IPS DF 6.9 (cell line): ENCODE results near the gene USE1.

Experiments used
- DNase-seq: peaks from one replicate; pipeline ENCODE4 v3.0.0-alpha.2; 2013; ENCODE audit warnings: low read depth, low spot score
- H3K27ac ChIP-seq: one replicate; pipeline ENCODE4 v1.5.1; 2013; ENCODE audit warnings: low read length, control low read depth
- H3K27me3 ChIP-seq: 2 replicates; pipeline ENCODE4 v1.6.1; 2013; ENCODE audit warnings: mild to moderate bottlenecking, low read length; ENCODE audit not compliant: control insufficient read depth, insufficient read depth
- H3K36me3 ChIP-seq: 2 replicates; pipeline ENCODE4 v1.6.1; 2013; ENCODE audit warnings: low read length; ENCODE audit not compliant: control insufficient read depth, insufficient read depth
- H3K4me1 ChIP-seq: 2 replicates; pipeline ENCODE4 v1.6.1; 2013; ENCODE audit warnings: low read length; ENCODE audit not compliant: control insufficient read depth, insufficient read depth
- H3K4me3 ChIP-seq: 2 replicates; pipeline ENCODE4 v1.5.1; 2013; ENCODE audit warnings: mild to moderate bottlenecking, low read length
- H3K9me3 ChIP-seq: 2 replicates; pipeline ENCODE4 v1.6.1; 2013; ENCODE audit warnings: low read length, inconsistent platforms; ENCODE audit not compliant: control insufficient read depth, insufficient read depth
- WGBS: extraction: QIAGEN DNeasy Blood & Tissue Kit; methylation state at CpG from one replicate; pipeline ENCODE4 v1.1.7; 2013; ENCODE audit warnings: mixed read lengths, missing lambda C conversion rate; ENCODE audit not compliant: insufficient read length, insufficient coverage; 5-methylcytosine and 5-hydroxymethylcytosine counted together

USE1 gene

GRCh38 chr19:17259934-17260333 lies 44.8 kb downstream of the USE1 start:
- no peak for DNase-seq
- Histone ChIP-seq H3K4me3 (no peak overlapping the region), H3K36me3 (peaks cover 12% of the 10 kb centered on the region), H3K27ac (no peak overlapping the region), H3K4me1 (0 out of 2 replicates have a peak, but pooled peaks cover 2% of the 10 kb centered on the region), H3K9me3 (peaks cover 5% of the 10 kb centered on the region), H3K27me3 (no peaks in the 10 kb centered on the region)
- WGBS, result no CpG with 5 or more reads among the region's 1 CpG

DNA sequence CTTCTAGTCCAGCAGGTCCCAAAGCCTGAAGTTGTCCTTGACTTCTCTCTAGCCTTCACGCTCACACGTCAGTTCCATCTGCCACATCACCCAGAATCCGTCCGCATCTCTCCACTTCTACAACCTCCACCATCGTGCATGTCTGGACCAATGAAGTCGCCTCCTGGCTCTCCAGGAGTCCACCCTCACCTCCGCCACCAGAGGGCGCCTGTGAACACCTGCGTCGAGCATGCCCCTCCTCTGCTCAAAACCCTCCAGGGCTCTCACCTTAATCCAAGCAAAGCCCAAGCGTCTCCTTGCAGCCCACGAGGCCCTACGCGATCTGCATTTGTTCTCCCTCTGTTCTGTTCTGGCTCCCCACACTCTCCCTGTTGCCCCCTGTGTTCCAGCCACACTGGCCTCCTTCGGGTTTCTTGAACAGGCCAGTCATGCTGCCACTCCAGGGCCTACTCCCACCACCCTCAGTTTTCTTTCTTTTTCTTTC lies 45.7 kb downstream of the USE1 start:
- peaks cover 5% of the 10 kb centered on the region for H3K9me3 ChIP-seq
- peak; percentile 88 for DNase-seq
- no peak overlapping the region for H3K27ac ChIP-seq
- H3K4me1 ChIP-seq, result 0 out of 2 replicates have a peak, but pooled peaks cover 2% of the 10 kb centered on the region
- peaks cover 12% of the 10 kb centered on the region for H3K36me3 ChIP-seq
- H3K4me3 ChIP-seq, result no peak overlapping the region
- no peaks in the 10 kb centered on the region for H3K27me3 ChIP-seq
- no CpG with 5 or more reads among the region's 15 CpGs for WGBS

GRCh38 chr19:17262557-17262956 lies 47.4 kb downstream of the USE1 start:
- WGBS, result no CpG with 5 or more reads among the region's 16 CpGs
- peaks cover 12% of the 10 kb centered on the region for H3K36me3 ChIP-seq
- H3K9me3 ChIP-seq, result peaks cover 4% of the 10 kb centered on the region
- H3K27me3 ChIP-seq, result no peaks in the 10 kb centered on the region
- no peak for DNase-seq
- no peak overlapping the region for H3K27ac ChIP-seq
- H3K4me1 ChIP-seq, result 0 out of 2 replicates have a peak, but pooled peaks cover 2% of the 10 kb centered on the region
- H3K4me3 ChIP-seq, result no peak overlapping the region

DNA sequence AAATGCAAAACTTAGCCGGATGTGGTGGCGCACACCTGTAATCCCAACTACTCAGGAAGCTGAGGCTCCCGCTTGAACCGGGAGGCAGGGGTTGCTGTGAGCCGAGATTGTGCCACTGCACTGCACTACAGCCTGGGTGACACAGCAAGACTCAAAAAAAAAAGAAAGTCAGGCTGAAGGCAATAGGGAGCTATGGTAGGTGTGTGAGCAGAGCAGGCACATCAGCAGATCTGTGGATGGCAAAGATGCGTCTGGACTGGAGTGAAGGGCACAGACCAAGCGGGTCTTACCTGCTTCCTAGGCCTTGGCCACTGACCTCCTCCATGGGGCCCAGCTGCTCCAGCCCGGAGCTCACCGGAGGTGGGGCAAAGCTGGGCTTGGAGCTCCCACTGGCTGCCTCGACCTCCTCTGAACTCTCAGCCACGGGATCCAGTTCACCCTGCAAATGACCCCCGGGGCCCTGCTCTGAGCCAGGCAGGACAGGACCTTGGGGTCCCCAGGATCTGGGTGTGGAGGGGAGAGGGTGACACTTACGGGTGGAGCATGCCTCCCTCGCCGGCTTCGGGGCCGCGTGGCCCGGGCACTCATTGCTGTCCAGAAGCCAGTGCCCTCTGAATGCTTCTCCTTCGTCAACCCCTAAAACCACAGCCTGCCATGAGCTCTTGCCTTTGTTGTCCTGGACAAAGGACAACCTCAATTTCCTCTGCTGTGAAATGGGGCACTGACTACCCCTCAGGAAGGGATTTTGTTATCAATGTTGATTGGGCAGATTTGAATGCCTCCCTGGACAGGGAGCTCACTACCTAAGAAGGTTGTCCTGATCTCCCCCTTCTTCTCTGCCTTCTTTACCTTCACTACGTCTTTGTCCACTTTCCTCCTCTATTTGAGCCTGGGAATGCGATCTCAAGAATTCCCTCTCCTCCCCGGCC lies 48.8 kb downstream of the USE1 start:
- no CpG with 5 or more reads among the region's 23 CpGs for WGBS
- Histone ChIP-seq H3K27ac (no peak overlapping the region), H3K4me3 (no peak overlapping the region), H3K9me3 (peaks cover 4% of the 10 kb centered on the region), H3K36me3 (peaks cover 6% of the 10 kb centered on the region; the same call in 1 of the 2 replicates), H3K4me1 (0 out of 2 replicates have a peak, but pooled peaks cover 2% of the 10 kb centered on the region), H3K27me3 (no peaks in the 10 kb centered on the region)
- DNase-seq, result no peak

GRCh38 chr19:17264641-17264979 lies 49.5 kb downstream of the USE1 start, which contains the start of gene USHBP1:
TSS of gene USHBP1 (minus strand) at chr19:17264745. CDS start at chr19:17264299, 446 bp downstream.
- DNase-seq, result no peak
- WGBS, result no CpG with 5 or more reads among the region's 5 CpGs
- no peaks in the 10 kb centered on the region for H3K27me3 ChIP-seq
- H3K9me3 ChIP-seq, result peaks cover under 1% of the 10 kb centered on the region
- H3K36me3 ChIP-seq, result 0 out of 2 replicates have a peak, but pooled peaks cover 3% of the 10 kb centered on the region
- no peak within 1 kb of the TSS for H3K27ac ChIP-seq
- no peak within 1 kb of the TSS for H3K4me3 ChIP-seq
- 0 out of 2 replicates have a peak, but pooled peaks cover 2% of the 10 kb centered on the region for H3K4me1 ChIP-seq

DNA sequence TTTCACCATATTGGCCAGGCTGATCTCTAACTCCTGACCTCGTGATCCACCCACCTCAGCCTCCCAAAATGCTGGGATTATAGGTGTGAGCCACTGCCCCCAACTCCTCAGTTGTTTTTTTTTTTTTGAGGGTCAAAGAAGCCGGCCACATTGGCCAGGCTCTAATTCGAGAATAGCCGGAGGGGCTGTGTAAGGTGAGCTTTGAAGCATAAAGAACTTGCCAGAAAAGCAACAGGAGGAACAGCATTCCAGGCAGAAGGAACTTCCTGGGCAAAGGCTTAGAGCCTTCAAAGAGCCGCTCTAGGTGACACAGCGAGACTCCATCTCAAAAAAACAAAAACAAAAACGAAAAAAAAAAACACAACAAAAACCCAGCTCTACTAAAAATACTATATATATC lies 50.9 kb downstream of the USE1 start:
- Histone ChIP-seq H3K4me1 (0 out of 2 replicates have a peak, but pooled peaks cover 2% of the 10 kb centered on the region), H3K27me3 (no peaks in the 10 kb centered on the region), H3K9me3 (no peaks in the 10 kb centered on the region), H3K36me3 (no peaks in the 10 kb centered on the region), H3K4me3 (no peak overlapping the region), H3K27ac (no peak overlapping the region)
- WGBS, result 100% methylated on average over 1 of the region's 7 CpGs
- no peak for DNase-seq

- H3K4me3 ChIP-seq, result no peak overlapping the region
Observed at GRCh38 chr19:17266589-17266974, 51.4 kb downstream of the USE1 start.

DNA sequence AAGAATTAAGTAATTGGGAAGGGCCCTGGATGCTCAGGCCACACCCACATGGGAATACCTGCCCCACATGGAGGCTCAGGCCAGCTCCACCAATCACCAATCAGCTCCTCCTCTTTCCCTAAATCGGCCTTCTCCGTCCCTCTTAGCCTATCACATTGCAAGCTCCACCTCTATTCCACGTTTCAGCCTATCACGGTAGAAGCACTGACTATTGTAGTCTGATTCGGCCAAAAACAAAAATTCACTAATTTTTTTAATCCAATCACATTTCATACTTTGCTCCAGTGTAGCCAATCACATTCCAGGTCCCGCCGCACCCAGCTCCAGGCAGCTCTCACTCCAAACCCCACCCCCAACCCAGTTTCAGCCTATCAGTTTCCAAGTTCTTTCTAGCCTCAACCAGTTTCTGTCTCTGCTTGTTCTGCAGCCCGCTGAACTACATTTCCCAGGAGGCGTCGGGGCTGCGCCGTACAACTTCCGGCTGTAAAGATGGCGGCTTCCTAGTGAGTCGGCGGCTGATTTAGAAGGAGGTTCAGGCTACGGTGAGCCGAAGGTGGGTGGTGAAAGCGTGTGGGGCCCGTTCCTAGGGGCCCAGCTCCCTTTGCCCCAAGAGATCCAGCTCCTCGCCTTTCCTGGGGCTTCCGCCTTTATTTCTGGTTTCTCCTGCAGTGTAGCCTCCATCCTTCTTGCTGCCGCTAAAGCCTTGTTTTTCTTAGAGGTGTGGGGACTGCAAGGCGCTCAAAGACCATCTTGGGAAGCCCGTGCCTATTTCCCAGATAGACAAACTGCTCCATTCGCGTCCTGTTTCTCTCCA lies 52.0 kb downstream of the USE1 start, which contains the start of gene BABAM1:
Gene BABAM1, plus strand, starts transcription at position 469 of the 814 bp plus-strand sequence. CDS start 1,364 bp downstream, outside the sequence.
- H3K4me1 ChIP-seq, result 0 out of 2 replicates have a peak, but pooled peaks cover 2% of the 10 kb centered on the region
- no peaks in the 10 kb centered on the region for H3K27me3 ChIP-seq
- no peaks in the 10 kb centered on the region for H3K9me3 ChIP-seq
- peak within 1 kb of the TSS; percentile 99 for H3K4me3 ChIP-seq
- DNase-seq, result peak; percentile 100
- H3K36me3 ChIP-seq, result peaks cover 6% of the 10 kb centered on the region
- WGBS, result no CpG with 5 or more reads among the region's 27 CpGs
- no peak within 1 kb of the TSS for H3K27ac ChIP-seq

More at GRCh38 chr19:17266589-17266974, 51.4 kb downstream of the USE1 start:
- no peak for DNase-seq
- peaks cover 5% of the 10 kb centered on the region for H3K36me3 ChIP-seq
- no peaks in the 10 kb centered on the region for H3K9me3 ChIP-seq
- no CpG with 5 or more reads among the region's 12 CpGs for WGBS
- no peaks in the 10 kb centered on the region for H3K27me3 ChIP-seq
- H3K4me1 ChIP-seq, result 0 out of 2 replicates have a peak, but pooled peaks cover 2% of the 10 kb centered on the region
- no peak overlapping the region for H3K27ac ChIP-seq

GRCh38 chr19:17268754-17269153 lies 53.6 kb downstream of the USE1 start:
- Histone ChIP-seq H3K27ac (no peak overlapping the region), H3K27me3 (no peaks in the 10 kb centered on the region), H3K4me1 (0 out of 2 replicates have a peak, but pooled peaks cover 2% of the 10 kb centered on the region), H3K36me3 (peaks cover 11% of the 10 kb centered on the region), H3K9me3 (no peaks in the 10 kb centered on the region), H3K4me3 (no peak overlapping the region)
- DNase-seq, result no peak
- no CpG with 5 or more reads among the region's 13 CpGs for WGBS
